GM08714 (cell line): Measurements from ENCODE around the gene SEL1L3.

ENCODE experiments used
- H3K4me3 ChIP-seq: fragments of 200-500 bp; sonication (Bioruptor generic); 2 replicates; pipeline ENCODE4 v1.5.1; 2014; ENCODE audit warnings: mild to moderate bottlenecking, low read length, inconsistent platforms
- ZNF274 ChIP-seq: IDR thresholded peaks from 2 replicates; pipeline ENCODE4 v1.6.1; 2012; ENCODE audit warnings: mild to moderate bottlenecking, low read depth, low read length

Gene SEL1L3

DNA sequence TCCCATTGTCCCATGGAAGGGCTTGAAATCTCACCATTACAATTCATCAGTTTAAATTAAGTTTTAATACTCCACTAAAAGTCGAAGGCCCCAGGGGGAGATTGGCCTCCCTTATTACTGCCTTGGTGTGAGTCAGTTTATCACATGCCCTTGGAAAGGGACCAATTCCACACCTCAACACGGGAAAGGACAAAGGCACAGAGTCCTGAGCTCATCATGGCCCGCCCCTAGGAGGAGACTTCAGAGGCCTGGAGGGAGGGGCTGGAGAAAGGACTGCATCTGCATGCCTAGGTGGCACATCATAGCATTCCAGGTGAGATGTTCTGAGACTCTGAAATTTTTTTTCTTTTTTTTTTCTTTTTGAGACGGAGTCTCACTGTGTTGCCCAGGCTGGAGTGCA is 2.8 kb upstream of the SEL1L3 start:
- H3K4me3 ChIP-seq: no peak overlapping the region
- no peak for TF ChIP-seq ZNF274

- peak overlapping the region; percentile 56; the same call in 1 of the 2 replicates for H3K4me3 ChIP-seq
- no peak for TF ChIP-seq ZNF274
Observed at GRCh38 chr4:25863831-25864418, 1.1 kb upstream of the SEL1L3 start.

DNA sequence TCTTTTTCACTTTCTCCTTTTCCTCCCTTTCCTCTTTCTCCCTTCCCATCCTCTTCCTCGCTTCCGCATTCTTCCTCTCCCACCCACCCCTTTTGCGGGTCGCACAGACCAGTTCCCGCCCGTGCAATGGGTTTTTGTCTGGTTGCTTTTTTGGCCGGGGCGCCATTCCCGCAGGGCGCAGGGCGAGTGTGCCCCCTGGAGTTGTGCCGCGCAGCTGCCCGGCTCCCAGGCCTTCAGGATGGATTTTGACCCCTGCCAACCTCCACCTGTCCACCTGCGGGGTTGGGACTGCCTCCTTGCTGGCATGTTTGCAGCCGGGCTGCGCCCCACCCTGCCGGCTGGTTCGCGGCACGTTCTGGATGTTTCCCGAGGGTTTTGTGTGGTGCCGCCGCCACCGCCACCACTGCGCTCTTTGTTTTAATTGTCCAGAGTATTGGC is 578 bp upstream of the SEL1L3 start:
- H3K4me3 ChIP-seq: peak overlapping the region; percentile 56
- no peak for TF ChIP-seq ZNF274

DNA sequence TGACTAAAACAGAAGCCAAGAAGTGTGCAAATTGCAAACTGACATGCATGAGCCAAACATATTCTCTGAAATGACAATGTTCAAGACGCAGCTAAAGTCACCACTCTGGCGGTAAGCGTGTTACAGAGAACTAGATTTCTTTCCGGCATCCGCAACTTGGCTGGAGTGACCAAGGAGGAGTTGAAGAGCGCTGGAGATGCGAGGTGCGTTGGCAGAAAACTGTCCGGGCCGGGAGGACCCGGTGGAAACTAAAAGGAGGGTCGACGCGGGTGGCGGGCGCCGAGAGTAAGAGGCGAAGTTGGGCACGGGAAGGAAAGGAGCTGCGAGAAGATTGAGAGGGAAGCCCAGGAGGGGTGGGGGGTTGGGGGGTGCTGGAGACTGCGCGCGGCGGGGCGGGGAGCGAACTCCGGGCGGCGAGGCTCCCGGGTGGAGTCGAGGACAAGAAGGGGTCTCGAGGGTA is 807 bp downstream of the SEL1L3 start:
- TF ChIP-seq ZNF274: no peak
- H3K4me3 ChIP-seq: peak overlapping the region; percentile 75

GRCh38 chr4:25861280-25861950 is 1.4 kb downstream of the SEL1L3 start:
- peak overlapping the region; percentile 75 for H3K4me3 ChIP-seq
- no peak for TF ChIP-seq ZNF274

GRCh38 chr4:25860586-25861279 is 2.1 kb downstream of the SEL1L3 start:
- TF ChIP-seq ZNF274: no peak
- peak overlapping the region; percentile 43; the same call in 1 of the 2 replicates for H3K4me3 ChIP-seq

- H3K4me3 ChIP-seq: peak overlapping the region; percentile 43; the same call in 1 of the 2 replicates
- no peak for TF ChIP-seq ZNF274
Observed at GRCh38 chr4:25859429-25860148, 3.2 kb downstream of the SEL1L3 start.

- no peak for TF ChIP-seq ZNF274
- H3K4me3 ChIP-seq: no peak overlapping the region
Observed at GRCh38 chr4:25857851-25858400, 4.9 kb downstream of the SEL1L3 start.

DNA sequence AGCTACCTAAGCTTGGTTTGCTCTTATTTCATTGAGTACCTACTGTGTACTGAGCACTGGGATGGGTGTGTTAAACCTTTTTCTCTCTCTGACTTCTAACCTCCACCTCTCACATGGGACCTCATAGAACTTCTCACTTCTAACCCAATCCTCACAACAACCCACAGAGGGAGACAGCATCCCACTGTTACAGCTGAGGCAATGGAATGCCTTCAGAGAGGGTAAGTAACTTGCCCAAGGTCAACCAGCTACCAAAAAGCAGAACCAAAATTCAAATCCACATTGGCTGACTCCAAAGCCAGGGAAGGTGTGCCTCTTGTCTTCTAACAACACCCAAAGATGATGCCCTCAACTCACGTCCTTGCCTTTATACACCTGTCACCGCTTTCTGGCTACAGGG is 5.4 kb downstream of the SEL1L3 start:
- no peak for TF ChIP-seq ZNF274
- H3K4me3 ChIP-seq: no peak overlapping the region

DNA sequence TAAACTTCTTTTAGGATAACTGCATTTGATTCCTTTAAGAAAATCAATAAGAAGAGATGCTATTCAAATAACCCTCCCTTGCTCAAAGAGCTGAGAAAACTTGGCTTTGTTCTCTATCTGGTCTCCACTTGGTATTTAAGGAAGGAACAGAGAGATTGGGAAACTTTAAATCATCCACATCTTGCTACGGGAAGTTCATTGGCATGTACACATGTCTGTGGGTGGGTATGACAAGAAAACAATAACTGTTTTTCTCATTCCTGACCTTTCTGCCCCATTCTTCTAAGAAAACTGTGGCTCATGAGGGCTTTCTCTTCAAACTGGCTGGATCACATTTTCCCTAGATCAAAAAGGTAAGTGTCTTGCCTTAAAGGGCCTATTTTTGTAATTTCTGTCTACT is 6.0 kb downstream of the SEL1L3 start:
- H3K4me3 ChIP-seq: no peak overlapping the region
- TF ChIP-seq ZNF274: no peak

- no peak overlapping the region for H3K4me3 ChIP-seq
- TF ChIP-seq ZNF274: no peak
Observed at GRCh38 chr4:25852103-25852502, 10.7 kb downstream of the SEL1L3 start.

DNA sequence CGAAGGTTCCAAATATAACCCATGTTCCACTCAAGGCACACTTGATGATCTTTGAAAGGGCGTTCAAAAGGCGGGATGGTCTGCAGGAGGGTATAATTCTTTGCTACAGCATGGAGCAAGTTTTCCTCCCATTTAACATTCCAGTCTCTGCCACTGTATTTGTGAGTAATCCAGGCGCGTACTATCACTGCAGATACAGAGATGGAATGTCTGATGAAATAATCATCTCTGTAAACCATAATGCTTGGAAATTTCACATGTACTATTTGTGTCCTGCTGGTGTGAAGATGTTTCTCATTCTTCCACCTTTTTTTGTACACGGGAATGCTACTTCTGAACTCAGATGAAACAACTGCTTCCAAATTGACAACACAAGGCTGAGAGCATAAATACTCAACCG is 15.5 kb downstream of the SEL1L3 start:
- TF ChIP-seq ZNF274: no peak
- H3K4me3 ChIP-seq: no peak overlapping the region

DNA sequence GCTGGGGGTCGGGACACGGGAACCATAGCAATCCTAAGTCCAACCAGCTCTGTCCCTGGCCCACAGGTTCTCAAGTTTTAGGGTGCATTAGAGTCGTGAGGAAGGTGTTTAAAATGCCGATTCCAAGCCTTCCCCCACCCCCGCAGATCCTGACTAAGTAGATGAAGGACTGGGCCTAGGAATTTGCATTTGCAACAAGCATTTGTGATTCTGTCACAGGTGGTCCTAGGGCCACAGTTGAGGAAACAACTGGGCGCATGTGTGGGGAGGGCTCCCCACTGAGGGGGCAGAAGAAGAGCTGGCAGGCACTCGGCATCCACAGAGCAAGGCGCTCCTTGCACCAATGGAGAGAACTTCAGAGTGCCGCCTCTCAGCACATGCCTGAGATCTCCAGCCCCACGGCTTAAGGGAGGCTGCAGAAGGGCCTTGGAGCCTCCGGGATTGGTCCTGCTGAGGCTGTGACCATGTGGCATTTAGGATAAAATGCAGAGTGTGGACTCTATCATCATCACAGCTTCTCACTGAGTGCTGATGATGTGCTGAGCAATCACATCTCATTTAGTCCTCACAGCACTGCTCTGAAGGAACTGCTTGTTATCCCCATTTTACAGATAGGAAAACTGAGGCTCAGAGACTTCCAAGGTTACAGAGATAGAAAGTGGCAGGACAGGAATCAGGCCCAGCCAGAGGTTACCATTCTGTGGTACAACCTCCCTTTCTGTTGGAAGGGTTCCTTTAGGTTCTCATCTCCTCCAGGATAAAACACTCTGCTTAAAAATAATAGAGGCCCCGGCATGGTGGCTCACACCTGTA is 16.7 kb downstream of the SEL1L3 start:
- no peak overlapping the region for H3K4me3 ChIP-seq
- no peak for TF ChIP-seq ZNF274
